HepG2 (cell line): ENCODE data around the gene BEAN1. TPM values are rescaled to one million over a fixed set of nuclear protein-coding genes. Genes with fewer than 3 reads are reported as not detected.

Experiments
- E2F1 ChIP-seq: sonication (generic); formaldehyde crosslinking; IDR thresholded peaks from 2 replicates; pipeline ENCODE4 v1.5.0; 2020; ENCODE audit warnings: missing genetic modification reagents
- FUBP1 ChIP-seq: sonication (generic); formaldehyde crosslinking; IDR thresholded peaks from 2 replicates; pipeline ENCODE4 v1.5.1; 2020; ENCODE audit warnings: missing genetic modification reagents, mild to moderate bottlenecking, borderline replicate concordance
- HNRNPL ChIP-seq: fragments of 200-400 bp; formaldehyde crosslinking; IDR thresholded peaks from 2 replicates; pipeline ENCODE4 v1.6.1; 2017; ENCODE audit warnings: mild to moderate bottlenecking, low read depth, low read length
- KDM5A ChIP-seq: fragments of 200-600 bp; sonication (generic); IDR thresholded peaks from 2 replicates; pipeline ENCODE4 v1.7.0; 2018; ENCODE audit warnings: antibody characterized with exemption, mild to moderate bottlenecking, low read length, borderline replicate concordance
- MEIS2 ChIP-seq: sonication (generic); formaldehyde crosslinking; IDR thresholded peaks from 2 replicates; pipeline ENCODE4 v1.9.0; 2021; ENCODE audit warnings: mild to moderate bottlenecking, missing genetic modification reagents
- NONO ChIP-seq, 2 experiments: fragments of 450-650 bp in 1 of 2; sonication (generic) in 1 of 2; formaldehyde crosslinking in 1 of 2; IDR thresholded peaks in 1 of 2; conservative IDR thresholded peaks in 1 of 2; 2 replicates each; pipeline versions ENCODE4 v1.6.1 to v1.8.0; 2017 to 2022; ENCODE audit warnings: mild to moderate bottlenecking in 1 of 2, missing genetic modification reagents in 1 of 2, moderate library complexity in 1 of 2
- NRL ChIP-seq: sonication (generic); formaldehyde crosslinking; IDR thresholded peaks from 2 replicates; pipeline ENCODE4 v1.5.0; 2020; ENCODE audit warnings: missing genetic modification reagents, mild to moderate bottlenecking, moderate library complexity, borderline replicate concordance
- SATB2 ChIP-seq: sonication (generic); formaldehyde crosslinking; IDR thresholded peaks from 2 replicates; pipeline ENCODE4 v1.5.0; 2020; ENCODE audit warnings: missing genetic modification reagents
- SP1 ChIP-seq, 2 experiments: fragments of 450-650 bp in 1 of 2; sonication (generic) in 1 of 2; formaldehyde crosslinking in 1 of 2; IDR thresholded peaks; 2 replicates each; pipeline versions ENCODE4 v1.4.0 to v1.6.1; 2016 to 2020; ENCODE audit warnings: missing genetic modification reagents in 1 of 2
- SRSF9 ChIP-seq: fragments of 200-400 bp; formaldehyde crosslinking; IDR thresholded peaks from 2 replicates; pipeline ENCODE4 v1.6.1; 2018; ENCODE audit warnings: borderline replicate concordance, mild to moderate bottlenecking, low read depth, low read length; ENCODE audit not compliant: insufficient read depth, poor library complexity, severe bottlenecking
- ZBTB33 ChIP-seq: sonication (generic); formaldehyde crosslinking; IDR thresholded peaks from 2 replicates; pipeline ENCODE4 v1.4.0; 2020; ENCODE audit warnings: missing genetic modification reagents
- ZNF143 ChIP-seq: sonication (generic); formaldehyde crosslinking; IDR thresholded peaks from 2 replicates; pipeline ENCODE4 v1.4.0; 2020; ENCODE audit warnings: missing genetic modification reagents
- ZNF160 ChIP-seq: sonication (generic); formaldehyde crosslinking; IDR thresholded peaks from 2 replicates; pipeline ENCODE4 v1.8.0; 2022; ENCODE audit warnings: mild to moderate bottlenecking, inconsistent platforms, missing genetic modification reagents
- ZNF329 ChIP-seq: sonication (generic); formaldehyde crosslinking; IDR thresholded peaks from 2 replicates; pipeline ENCODE4 v1.9.0; 2021; ENCODE audit warnings: low read depth, mild to moderate bottlenecking, missing genetic modification reagents
- ZNF362 ChIP-seq: sonication (generic); formaldehyde crosslinking; IDR thresholded peaks from 2 replicates; pipeline ENCODE4 v1.4.0; 2020; ENCODE audit warnings: missing genetic modification reagents, mild to moderate bottlenecking, borderline replicate concordance
- ZNF570 ChIP-seq: sonication (generic); formaldehyde crosslinking; IDR thresholded peaks from 2 replicates; pipeline ENCODE4 v1.4.0; 2020; ENCODE audit warnings: mild to moderate bottlenecking, missing genetic modification reagents, borderline replicate concordance
- ZNF704 ChIP-seq: sonication (generic); formaldehyde crosslinking; IDR thresholded peaks from 2 replicates; pipeline ENCODE4 v1.8.1; 2023; ENCODE audit warnings: mild to moderate bottlenecking, inconsistent platforms, moderate library complexity, missing genetic modification reagents, borderline replicate concordance
- ZNF724P ChIP-seq: sonication (generic); formaldehyde crosslinking; IDR thresholded peaks from 2 replicates; pipeline ENCODE4 v1.8.0; 2022; ENCODE audit warnings: missing genetic modification reagents, borderline replicate concordance
- ZNF768 ChIP-seq: sonication (generic); formaldehyde crosslinking; IDR thresholded peaks from 2 replicates; pipeline ENCODE4 v1.4.0; 2020; ENCODE audit warnings: missing genetic modification reagents
- ZNF83 ChIP-seq: sonication (generic); formaldehyde crosslinking; IDR thresholded peaks from 2 replicates; pipeline ENCODE4 v1.4.0; 2020; ENCODE audit warnings: missing genetic modification reagents, mild to moderate bottlenecking, borderline replicate concordance
- polyA plus RNA-seq, 8 experiments: library from polyadenylated mRNA; depleted of rRNA in 3 of 8; stranded (reverse) in 7 of 8; unstranded in 1 of 8; fragments of >200 nt; fragmentation: Illumina TruSeq in 4 of 8; extraction: Trizol in 4 of 8; gene quantifications; 2 replicates each; pipeline versions ENCODE4 v1.2.1 to v1.2.3, GENCODE V29; 2011 to 2016; ENCODE audit warnings: low read depth in 4 of 8, missing spikeins in 1 of 8, mixed read lengths in 1 of 8; ENCODE audit not compliant: insufficient read depth in 1 of 8
- total RNA-seq, 5 experiments: library from RNA; depleted of rRNA; stranded (reverse); fragments of >200 nt; fragmentation: Illumina TruSeq; extraction: Trizol; gene quantifications; 2 replicates each; pipeline ENCODE4 v1.2.3, GENCODE V29; 2016; ENCODE audit warnings: low read depth in 1 of 5

BEAN1 gene
- total and polyA plus RNA-seq, 2 of the 13 experiments (the other 11 are each of a cell fraction or from before 2014, with no cell fraction given) = 0.53 to 1.4 TPM

- TF ChIP-seq ZNF143 (no peak), MEIS2 (CRISPR knock-in tag) (no peak), ZNF329 (CRISPR knock-in tag) (peak; percentile 7; the same call in 1 of the 2 replicates), NRL (0 out of 2 replicates have a peak, but pooled peaks have one; percentile 53), ZNF768 (peak; percentile 48), ZNF704 (CRISPR knock-in tag) (0 out of 2 replicates have a peak, but pooled peaks have one; percentile 50), SP1 (IDR thresholded peaks at IDR 0.05) (no peak), SP1 (CRISPR knock-in tag; IDR thresholded peaks at IDR 0.05) (no peak), ZBTB33 (CRISPR knock-in tag) (no peak), HNRNPL (no peak), E2F1 (CRISPR knock-in tag) (no peak), SRSF9 (no peak), ZNF83 (CRISPR knock-in tag) (0 out of 2 replicates have a peak, but pooled peaks have one; percentile 4), FUBP1 (CRISPR knock-in tag) (0 out of 2 replicates have a peak, but pooled peaks have one; percentile 59), ZNF160 (CRISPR knock-in tag) (no peak), ZNF570 (no peak), ZNF362 (CRISPR knock-in tag) (no peak), NONO (IDR thresholded peaks at IDR 0.05) (no peak), NONO (CRISPR knock-in tag; conservative IDR thresholded peaks at IDR 0.05) (0 out of 2 replicates have a peak, but pooled peaks have one; percentile 0), ZNF724P (CRISPR knock-in tag) (no peak), KDM5A (0 out of 2 replicates have a peak, but pooled peaks have one; percentile 27), SATB2 (CRISPR knock-in tag) (no peak)
These were observed 90.6 kb downstream of the BEAN1 start (continued) for GRCh38 chr16:66517586-66518263.
